HepG2 (cell line): ENCODE data around the gene PCAT7.
"Not testable (repeated sequence)": the region's sequence is repeated elsewhere in the genome, so short reads cannot be mapped to it uniquely, and the experiment has no call there.

Experiments used
- HDAC1 ChIP-seq: sonication (generic); formaldehyde crosslinking; IDR thresholded peaks from 2 replicates; pipeline ENCODE4 v1.5.1; 2020; ENCODE audit warnings: mild to moderate bottlenecking, missing genetic modification reagents
- IRF9 ChIP-seq: sonication (generic); formaldehyde crosslinking; IDR thresholded peaks from 2 replicates; pipeline ENCODE4 v1.8.0; 2022; ENCODE audit warnings: missing genetic modification reagents, mild to moderate bottlenecking, borderline replicate concordance
- NR2C2 ChIP-seq: sonication (generic); formaldehyde crosslinking; IDR thresholded peaks from 2 replicates; pipeline ENCODE4 v1.4.0; 2020; ENCODE audit warnings: missing genetic modification reagents, mild to moderate bottlenecking, moderate library complexity, borderline replicate concordance
- TCF12 ChIP-seq, 2 experiments: fragments of 450-650 bp in 1 of 2; sonication (generic) in 1 of 2; formaldehyde crosslinking in 1 of 2; IDR thresholded peaks; 2 replicates each; pipeline versions ENCODE4 v1.6.1 to v1.8.0; 2017 to 2022; ENCODE audit warnings: antibody characterized with exemption in 1 of 2, mild to moderate bottlenecking in 1 of 2, missing genetic modification reagents in 1 of 2, moderate library complexity in 1 of 2

GRCh38 chr9:94592683-94593082 lies 37.8 kb downstream of the PCAT7 start:
- TF ChIP-seq HDAC1; NR2C2 (CRISPR knock-in tag); IRF9 (CRISPR knock-in tag); TCF12 (IDR thresholded peaks at IDR 0.05); TCF12 (CRISPR knock-in tag; IDR thresholded peaks at IDR 0.05): not testable (repeated sequence)
